HepG2 (cell line): ENCODE results near the gene MDP1. TPM values are rescaled to one million over a fixed set of nuclear protein-coding genes. Genes with fewer than 3 reads are reported as not detected.
A peak's percentile ranks its signal among the peaks of the same experiment; 100 is the strongest.

Source experiments
- BCL6 ChIP-seq: IDR thresholded peaks from 2 replicates; pipeline ENCODE4 v1.6.1; 2016; ENCODE audit warnings: missing genetic modification reagents, missing compliant biosample characterization
- CC2D1A ChIP-seq: sonication (generic); formaldehyde crosslinking; IDR thresholded peaks from 2 replicates; pipeline ENCODE4 v1.8.1; 2023; ENCODE audit warnings: mild to moderate bottlenecking, missing genetic modification reagents
- CENPBD1 ChIP-seq: sonication (generic); formaldehyde crosslinking; IDR thresholded peaks from 2 replicates; pipeline ENCODE4 v1.8.0; 2022; ENCODE audit warnings: missing genetic modification reagents, low read depth, mild to moderate bottlenecking, borderline replicate concordance
- DNMT3B ChIP-seq: conservative IDR thresholded peaks from 2 replicates; pipeline ENCODE4 v1.6.1; 2016; ENCODE audit warnings: missing biosample characterization, control low read depth
- GABPB1 ChIP-seq: IDR thresholded peaks from 2 replicates; pipeline ENCODE4 v1.6.1; 2016; ENCODE audit warnings: mild to moderate bottlenecking, missing genetic modification reagents, moderate library complexity, missing compliant biosample characterization
- IRX3 ChIP-seq: sonication (generic); formaldehyde crosslinking; IDR thresholded peaks from 2 replicates; pipeline ENCODE4 v1.8.1; 2023; ENCODE audit warnings: mild to moderate bottlenecking, low read depth, missing genetic modification reagents, borderline replicate concordance
- KDM4B ChIP-seq: sonication (generic); formaldehyde crosslinking; IDR thresholded peaks from 2 replicates; pipeline ENCODE4 v1.4.0; 2020; ENCODE audit warnings: missing genetic modification reagents
- PHF8 ChIP-seq: sonication (generic); formaldehyde crosslinking; IDR thresholded peaks from 2 replicates; pipeline ENCODE4 v1.5.0; 2020; ENCODE audit warnings: missing genetic modification reagents
- TFDP2 ChIP-seq: sonication (generic); formaldehyde crosslinking; IDR thresholded peaks from 2 replicates; pipeline ENCODE4 v1.4.0; 2020; ENCODE audit warnings: missing genetic modification reagents
- ZBTB34 ChIP-seq: sonication (generic); formaldehyde crosslinking; IDR thresholded peaks from 2 replicates; pipeline ENCODE4 v1.8.0; 2022; ENCODE audit warnings: mild to moderate bottlenecking, missing genetic modification reagents
- ZNF17 ChIP-seq: sonication (generic); formaldehyde crosslinking; IDR thresholded peaks from 2 replicates; pipeline ENCODE4 v1.5.0; 2020; ENCODE audit warnings: mild to moderate bottlenecking, missing genetic modification reagents
- ZNF251 ChIP-seq: sonication (generic); formaldehyde crosslinking; IDR thresholded peaks from 2 replicates; pipeline ENCODE4 v1.9.0; 2021; ENCODE audit warnings: mild to moderate bottlenecking, missing genetic modification reagents
- ZNF432 ChIP-seq: sonication (generic); formaldehyde crosslinking; IDR thresholded peaks from 2 replicates; pipeline ENCODE4 v1.5.0; 2020; ENCODE audit warnings: missing genetic modification reagents, mild to moderate bottlenecking, borderline replicate concordance
- ZNF512 ChIP-seq: sonication (generic); formaldehyde crosslinking; IDR thresholded peaks from 2 replicates; pipeline ENCODE4 v1.4.0; 2020; ENCODE audit warnings: mild to moderate bottlenecking, missing genetic modification reagents
- ZNF557 ChIP-seq: sonication (generic); formaldehyde crosslinking; IDR thresholded peaks from 2 replicates; pipeline ENCODE4 v1.4.0; 2020; ENCODE audit warnings: missing genetic modification reagents
- ZNF619 ChIP-seq: sonication (generic); formaldehyde crosslinking; IDR thresholded peaks from 2 replicates; pipeline ENCODE4 v1.4.0; 2020; ENCODE audit warnings: mild to moderate bottlenecking, missing genetic modification reagents
- ZNF652 ChIP-seq: IDR thresholded peaks from 2 replicates; pipeline ENCODE4 v1.6.1; 2016; ENCODE audit warnings: low read depth, borderline replicate concordance
- ZNF670 ChIP-seq: sonication (generic); formaldehyde crosslinking; IDR thresholded peaks from 2 replicates; pipeline ENCODE4 v1.8.0; 2022; ENCODE audit warnings: mild to moderate bottlenecking, missing genetic modification reagents, borderline replicate concordance
- ZNF7 ChIP-seq: IDR thresholded peaks from 2 replicates; pipeline ENCODE4 v1.6.1; 2016; ENCODE audit warnings: missing biosample characterization, missing genetic modification reagents
- polyA plus RNA-seq, 8 experiments: library from polyadenylated mRNA; depleted of rRNA in 3 of 8; stranded (reverse) in 7 of 8; unstranded in 1 of 8; fragments of >200 nt; fragmentation: Illumina TruSeq in 4 of 8; extraction: Trizol in 4 of 8; gene quantifications; 2 replicates each; pipeline versions ENCODE4 v1.2.1 to v1.2.3, GENCODE V29; 2011 to 2016; ENCODE audit warnings: low read depth in 4 of 8, missing spikeins in 1 of 8, mixed read lengths in 1 of 8; ENCODE audit not compliant: insufficient read depth in 1 of 8
- total RNA-seq, 5 experiments: library from RNA; depleted of rRNA; stranded (reverse); fragments of >200 nt; fragmentation: Illumina TruSeq; extraction: Trizol; gene quantifications; 2 replicates each; pipeline ENCODE4 v1.2.3, GENCODE V29; 2016; ENCODE audit warnings: low read depth in 1 of 5
- TF ChIP-seq, protein P1 (sequence below): sonication (generic); formaldehyde crosslinking; IDR thresholded peaks from 2 replicates; pipeline ENCODE4 v1.5.0; 2020; ENCODE audit warnings: missing genetic modification reagents
- TF ChIP-seq, protein P2 (sequence below): IDR thresholded peaks from 2 replicates; pipeline ENCODE4 v1.6.1; 2012; ENCODE audit warnings: low read depth, low read length, improper control_type of control experiment

MDP1 gene
- total and polyA plus RNA-seq, 2 of the 13 experiments (the other 11 are each of a cell fraction or from before 2014, with no cell fraction given) = 44.1 to 48.7 TPM

GRCh38 chr14:24215495-24216344, at the start of gene MDP1 (continued):
- TF ChIP-seq ZNF512 (peak; percentile 86; the same call in 1 of the 2 replicates), PHF8 (CRISPR knock-in tag) (peak; percentile 99), ZNF557 (CRISPR knock-in tag) (0 out of 2 replicates have a peak, but pooled peaks have one; percentile 85), KDM4B (peak; percentile 88), BCL6 (peak; percentile 76), ZNF619 (peak; percentile 100), CC2D1A (CRISPR knock-in tag) (peak; percentile 94; the same call in 1 of the 2 replicates), ZNF251 (CRISPR knock-in tag) (peak; percentile 71), IRX3 (CRISPR knock-in tag) (peak; percentile 93), CENPBD1 (CRISPR knock-in tag) (peak; percentile 98; the same call in 1 of the 2 replicates), TFDP2 (peak; percentile 89), ZNF432 (no peak), ZBTB34 (peak; percentile 94; the same call in 1 of the 2 replicates), ZNF670 (CRISPR knock-in tag) (no peak), DNMT3B (CRISPR knock-in tag) (no peak; the same call in 1 of the 2 replicates), ZNF7 (peak; percentile 22; the same call in 1 of the 2 replicates), ZNF17 (no peak), GABPB1 (peak; percentile 95), ZNF652 (CRISPR knock-in tag) (peak; percentile 79)
- TF ChIP-seq, protein P1, sequence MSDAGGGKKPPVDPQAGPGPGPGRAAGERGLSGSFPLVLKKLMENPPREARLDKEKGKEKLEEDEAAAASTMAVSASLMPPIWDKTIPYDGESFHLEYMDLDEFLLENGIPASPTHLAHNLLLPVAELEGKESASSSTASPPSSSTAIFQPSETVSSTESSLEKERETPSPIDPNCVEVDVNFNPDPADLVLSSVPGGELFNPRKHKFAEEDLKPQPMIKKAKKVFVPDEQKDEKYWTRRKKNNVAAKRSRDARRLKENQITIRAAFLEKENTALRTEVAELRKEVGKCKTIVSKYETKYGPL (CRISPR knock-in tag) = peak; percentile 71
- TF ChIP-seq, protein P2, sequence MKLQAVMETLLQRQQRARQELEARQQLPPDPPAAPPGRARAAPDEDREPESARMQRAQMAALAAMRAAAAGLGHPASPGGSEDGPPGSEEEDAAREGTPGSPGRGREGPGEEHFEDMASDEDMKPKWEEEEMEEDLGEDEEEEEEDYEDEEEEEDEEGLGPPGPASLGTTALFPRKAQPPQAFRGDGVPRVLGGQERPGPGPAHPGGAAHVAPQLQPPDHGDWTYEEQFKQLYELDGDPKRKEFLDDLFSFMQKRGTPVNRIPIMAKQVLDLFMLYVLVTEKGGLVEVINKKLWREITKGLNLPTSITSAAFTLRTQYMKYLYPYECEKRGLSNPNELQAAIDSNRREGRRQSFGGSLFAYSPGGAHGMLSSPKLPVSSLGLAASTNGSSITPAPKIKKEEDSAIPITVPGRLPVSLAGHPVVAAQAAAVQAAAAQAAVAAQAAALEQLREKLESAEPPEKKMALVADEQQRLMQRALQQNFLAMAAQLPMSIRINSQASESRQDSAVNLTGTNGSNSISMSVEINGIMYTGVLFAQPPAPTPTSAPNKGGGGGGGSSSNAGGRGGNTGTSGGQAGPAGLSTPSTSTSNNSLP = peak; percentile 78; the same call in 1 of the 2 replicates
